ENCODE data around the gene TACC2.

Gene TACC2

GRCh38 chr10:122033224-122033926, 44.4 kb downstream of the TACC2 start:
- DNase-seq, result no peak

DNA sequence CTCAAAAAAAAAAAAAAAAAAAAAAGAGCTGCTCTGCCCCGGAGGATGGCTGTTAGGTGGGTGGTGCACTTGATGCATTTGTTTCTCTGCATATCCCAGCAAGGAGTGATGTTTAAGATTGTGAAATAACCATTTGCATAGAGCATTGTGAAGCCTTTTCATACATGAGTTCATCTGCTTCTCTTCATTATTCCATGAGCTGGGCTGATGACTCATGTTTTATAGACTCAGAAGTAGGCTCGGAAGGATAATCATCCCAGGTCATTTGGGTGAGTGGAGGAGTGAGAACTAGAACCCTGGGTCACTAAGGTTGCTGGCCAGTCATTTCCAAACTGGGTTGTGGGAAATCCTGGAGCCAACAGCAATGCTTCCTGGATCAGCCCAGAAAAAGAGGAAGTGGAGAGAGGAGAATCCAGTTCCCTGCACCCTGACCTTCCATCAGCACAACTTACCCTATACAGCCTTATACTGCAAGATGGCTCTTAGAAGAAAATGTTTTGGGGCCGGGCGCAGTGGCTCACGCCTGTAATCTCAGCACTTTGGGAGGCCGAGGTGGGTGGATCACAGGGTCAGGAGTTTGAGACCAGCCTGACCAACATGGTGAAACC, 45.3 kb downstream of the TACC2 start:
- DNase-seq, result no peak

- DNase-seq, result no peak
Measured at GRCh38 chr10:122040786-122041185, 51.8 kb downstream of the TACC2 start.

DNA sequence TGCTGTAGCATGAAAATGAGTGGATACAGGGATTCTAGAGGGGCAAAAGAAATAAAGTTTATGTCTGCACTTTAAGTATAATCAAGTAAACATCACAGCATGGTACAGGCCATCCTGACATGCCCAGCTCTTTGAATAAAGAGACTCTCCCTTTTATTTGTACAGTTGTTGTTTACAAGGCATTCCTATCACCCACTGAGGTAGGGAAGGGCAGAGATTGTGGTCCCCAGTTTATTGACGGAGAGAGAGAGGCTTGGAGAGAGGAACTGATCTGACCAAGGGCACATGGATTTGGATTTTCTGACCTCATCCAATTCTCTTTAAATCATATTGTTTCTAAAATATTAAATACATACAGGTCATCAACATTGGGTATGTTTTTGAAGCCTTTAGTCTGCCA, 53.9 kb downstream of the TACC2 start:
- no peak for DNase-seq

GRCh38 chr10:122044045-122044661, 55.2 kb downstream of the TACC2 start:
- no peak for DNase-seq

GRCh38 chr10:122044713-122045112, 55.8 kb downstream of the TACC2 start:
- DNase-seq, result no peak

- DNase-seq, result no peak
Measured at GRCh38 chr10:122045212-122045611, 56.2 kb downstream of the TACC2 start.

GRCh38 chr10:122047560-122047959, 58.6 kb downstream of the TACC2 start:
- no peak for DNase-seq

DNA sequence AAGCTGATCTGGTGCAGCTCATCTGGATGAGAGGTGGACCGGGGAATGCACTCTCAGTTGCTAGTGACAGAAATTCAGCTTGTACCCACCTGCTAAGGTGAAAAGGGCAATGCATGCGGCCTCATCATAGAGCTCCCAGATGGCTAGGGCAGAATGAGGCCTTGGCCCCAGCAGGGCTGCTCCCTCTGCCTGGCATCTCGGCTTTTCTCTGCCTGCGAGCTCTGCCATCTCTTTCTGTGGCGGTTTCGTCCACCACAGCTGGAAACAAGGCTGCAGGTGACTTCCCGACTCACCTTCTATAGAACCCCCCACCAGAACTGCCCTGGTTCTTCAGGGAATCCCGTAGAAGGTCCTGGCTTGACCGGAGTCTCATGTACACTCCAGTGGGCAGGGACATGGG, 60.1 kb downstream of the TACC2 start:
- DNase-seq, result no peak

- DNase-seq, result no peak
Measured at GRCh38 chr10:122050311-122050710, 61.3 kb downstream of the TACC2 start.

- DNase-seq, result no peak
Measured at GRCh38 chr10:122050811-122051210, 61.8 kb downstream of the TACC2 start.

- no peak for DNase-seq
Measured at GRCh38 chr10:122051609-122052385, 62.8 kb downstream of the TACC2 start.

- no peak for DNase-seq
Measured at GRCh38 chr10:122052701-122053100, 63.7 kb downstream of the TACC2 start.

- no peak for DNase-seq
Measured at GRCh38 chr10:122053314-122053713, 64.4 kb downstream of the TACC2 start.

- DNase-seq, result no peak
Measured at GRCh38 chr10:122054048-122055025, 65.4 kb downstream of the TACC2 start.

DNA sequence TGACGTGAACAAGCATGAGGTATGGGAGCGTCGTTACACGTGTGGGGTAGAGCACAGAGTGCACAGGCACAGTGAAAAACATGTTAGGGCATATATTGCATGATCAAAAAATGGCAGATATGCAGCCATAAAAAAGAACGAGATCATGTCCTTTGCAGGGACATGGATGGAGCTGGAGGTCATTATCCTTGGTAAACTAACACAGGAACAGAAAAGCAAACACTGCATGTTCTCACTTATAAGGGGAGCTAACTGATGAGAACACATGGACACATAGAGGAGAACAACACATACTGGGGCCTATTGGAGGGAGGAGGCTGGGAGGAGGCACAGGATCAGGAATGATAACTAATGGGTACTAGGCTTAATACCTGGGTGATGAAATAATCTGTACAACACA, 66.3 kb downstream of the TACC2 start:
- DNase-seq, result no peak

DNA sequence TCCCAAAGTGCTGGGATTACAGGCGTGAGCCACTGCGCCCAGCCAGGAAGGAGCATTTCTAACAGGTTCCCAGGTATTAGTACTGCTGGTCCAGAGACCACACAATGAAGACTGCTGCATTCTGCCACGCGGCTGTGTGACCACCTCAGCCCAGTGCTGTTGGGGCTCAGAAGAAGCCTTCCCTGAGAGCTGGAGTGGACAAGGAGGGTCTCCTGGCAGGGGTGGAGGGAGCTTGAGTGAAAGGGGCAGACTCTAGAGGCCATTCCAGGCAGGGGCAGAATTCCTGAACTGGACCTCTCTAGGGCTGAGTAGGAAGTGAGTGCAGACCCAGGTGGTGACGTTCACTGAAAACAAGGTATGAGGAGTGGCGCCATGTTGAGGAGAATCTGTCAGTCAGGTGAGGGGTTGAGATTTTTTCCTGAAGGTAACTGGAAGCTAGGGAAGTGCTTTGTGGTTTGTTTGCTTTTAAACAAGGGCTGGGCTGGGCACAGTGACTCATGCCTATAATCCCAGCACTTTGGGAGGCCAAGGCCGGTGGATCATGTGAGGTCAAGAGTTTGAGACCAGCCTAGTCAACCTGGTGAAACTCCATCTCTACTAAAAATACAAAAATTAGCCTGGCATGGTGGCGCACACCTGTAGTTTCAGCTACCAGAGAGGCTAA, 67.6 kb downstream of the TACC2 start:
- no peak for DNase-seq

- no peak for DNase-seq
Measured at GRCh38 chr10:122057841-122058413, 69.0 kb downstream of the TACC2 start.

DNA sequence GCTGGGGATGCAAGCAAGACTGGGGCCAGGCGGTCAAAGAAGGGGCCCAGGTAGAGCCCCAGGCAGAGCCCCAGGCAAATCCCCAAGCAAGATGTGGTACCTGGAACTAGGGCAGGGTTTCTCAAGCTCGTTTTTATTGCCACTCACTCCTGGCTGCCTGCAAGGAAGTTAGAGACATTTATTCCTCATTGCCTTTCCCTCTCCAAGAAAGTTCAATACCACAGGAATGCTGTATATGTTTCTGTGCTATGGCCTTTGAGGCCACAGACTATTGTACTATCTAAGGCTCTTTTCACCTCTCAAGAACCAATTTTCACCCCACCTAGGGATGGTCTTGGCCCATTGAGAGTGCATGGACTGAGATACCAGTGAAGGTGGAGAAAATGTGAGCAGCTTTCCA, 71.3 kb downstream of the TACC2 start:
- DNase-seq, result no peak

DNA sequence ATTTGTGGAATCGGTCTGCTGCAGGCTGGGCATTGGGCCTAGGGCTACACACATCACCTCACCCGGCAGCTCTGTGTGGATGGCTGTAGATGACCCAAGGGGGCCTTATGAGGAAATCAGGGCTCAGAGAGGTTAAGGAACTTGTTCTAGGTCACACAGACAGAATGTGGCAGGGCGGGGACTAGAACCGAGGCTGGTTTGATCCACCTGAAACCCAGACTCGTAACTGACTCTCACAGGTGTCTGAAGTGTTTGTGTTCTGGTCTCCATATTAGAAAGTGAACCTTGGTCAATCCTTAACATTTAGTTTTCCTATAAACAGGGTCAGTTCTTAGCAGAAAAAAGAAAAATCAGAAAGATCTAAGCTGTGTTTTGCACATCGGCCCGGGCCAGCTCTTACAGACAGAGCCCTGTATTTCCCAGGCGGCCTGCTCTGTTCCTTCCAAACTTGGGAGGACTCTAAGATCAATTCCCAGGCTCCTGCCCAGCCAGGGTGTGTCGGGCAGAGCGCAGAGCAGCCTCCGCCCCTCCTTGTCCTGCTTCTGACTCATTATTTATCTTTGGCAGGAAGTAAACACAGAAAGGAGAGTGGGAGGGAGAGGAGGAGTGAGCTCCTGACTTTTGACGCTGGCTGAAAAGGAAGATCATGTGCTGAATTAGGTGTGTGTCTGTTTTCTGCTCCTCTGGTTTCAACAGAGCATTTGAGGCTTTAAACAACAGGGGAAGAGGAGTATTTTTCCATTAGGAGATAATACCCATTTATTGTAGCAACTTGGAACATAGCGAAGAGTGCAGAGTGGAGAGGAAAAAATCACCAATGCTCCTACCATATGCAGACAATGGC, 74.1 kb downstream of the TACC2 start:
- DNase-seq, result no peak

Data from stimulated activated CD4-positive, alpha-beta T cell treated with anti-CD3 and anti-CD28 coated beads, Interleukin-4, amount 100 ng/mL, for 1 hour (primary cell).